NCI-H345 treated with DMSO at 0.1 percent for 48 hours (cell line): Measurements from ENCODE around the gene SMARCAL1.

ENCODE experiments used
- DNase-seq: peaks from one replicate; lab custom pipeline; 2025; ENCODE audit not compliant: unreplicated experiment; lab: John Stamatoyannopoulos, UW

The SMARCAL1 gene

GRCh38 chr2:216392945-216393840 lies 19.1 kb upstream of the SMARCAL1 start:
- DNase-seq, result no peak

GRCh38 chr2:216394881-216395280 lies 17.4 kb upstream of the SMARCAL1 start:
- no peak for DNase-seq

- DNase-seq, result no peak
Observed at GRCh38 chr2:216399621-216400020, 12.7 kb upstream of the SMARCAL1 start.

- no peak for DNase-seq
Observed at GRCh38 chr2:216402751-216403150, 9.5 kb upstream of the SMARCAL1 start.

GRCh38 chr2:216404010-216404618 lies 8.2 kb upstream of the SMARCAL1 start:
- DNase-seq, result peak; percentile 4

GRCh38 chr2:216405588-216405987 lies 6.7 kb upstream of the SMARCAL1 start:
- no peak for DNase-seq

GRCh38 chr2:216406826-216407225 lies 5.5 kb upstream of the SMARCAL1 start:
- peak; percentile 93 for DNase-seq

- no peak for DNase-seq
Observed at GRCh38 chr2:216408426-216409290, 3.6 kb upstream of the SMARCAL1 start.

GRCh38 chr2:216410550-216410949 lies 1.7 kb upstream of the SMARCAL1 start:
- DNase-seq, result no peak

GRCh38 chr2:216413882-216414281 lies 1.6 kb downstream of the SMARCAL1 start:
- no peak for DNase-seq

- no peak for DNase-seq
Observed at GRCh38 chr2:216414772-216415319, 2.6 kb downstream of the SMARCAL1 start.

GRCh38 chr2:216415541-216415940 lies 3.3 kb downstream of the SMARCAL1 start:
- no peak for DNase-seq

GRCh38 chr2:216416571-216417307 lies 4.5 kb downstream of the SMARCAL1 start:
- no peak for DNase-seq

- DNase-seq, result no peak
Observed at GRCh38 chr2:216418981-216419380, 6.7 kb downstream of the SMARCAL1 start.

GRCh38 chr2:216420367-216421101 lies 8.2 kb downstream of the SMARCAL1 start:
- no peak for DNase-seq

- DNase-seq, result no peak
Observed at GRCh38 chr2:216423071-216423470, 10.8 kb downstream of the SMARCAL1 start.

GRCh38 chr2:216424274-216424673 lies 12.0 kb downstream of the SMARCAL1 start:
- DNase-seq, result no peak

- no peak for DNase-seq
Observed at GRCh38 chr2:216425008-216425787, 12.9 kb downstream of the SMARCAL1 start.

- DNase-seq, result no peak
Observed at GRCh38 chr2:216426166-216426777, 14.0 kb downstream of the SMARCAL1 start.
